Panc1 (cell line): ENCODE results near the gene FAM184B. TPM values are rescaled to one million over a fixed set of nuclear protein-coding genes. Genes with fewer than 3 reads are reported as not detected.

Source experiments
- ATAC-seq: fragments of 200-7000 bp; cut with Tn5 transposase; 2 replicates; pipeline ENCODE4 v1.9.1; 2020; ENCODE audit warnings: mild to moderate bottlenecking, moderate library complexity
- BruUV-seq: library from RNA; stranded (reverse); fragments of 400-500 nt; replicated peaks from 2 replicates; lab custom pipeline; 2021; lab: Mats Ljungman, UMichigan
- CTCF ChIA-PET: fragments of 300-600 bp; sonication (Branson Sonifier 250); formaldehyde crosslinking; loops from one replicate; lab custom pipeline; 2022; ENCODE audit warnings: antibody characterized with exemption; lab: Charles Lee
- POLR2A ChIA-PET: fragments of 300-600 bp; sonication (Branson Sonifier 250); formaldehyde crosslinking; loops from one replicate; lab custom pipeline; 2022; ENCODE audit warnings: antibody characterized with exemption; lab: Charles Lee
- DNase-seq: peaks from one replicate; pipeline ENCODE4 v3.0.0-alpha.2; 2010; ENCODE audit warnings: low read depth, low spot score
- H3K27ac ChIP-seq: 2 replicates; pipeline ENCODE4 v1.5.1; 2011; ENCODE audit warnings: mild to moderate bottlenecking, low read length, inconsistent platforms
- H3K27me3 ChIP-seq: fragments of 200-500 bp; sonication (Bioruptor generic); 2 replicates; pipeline ENCODE4 v1.6.0; 2014; ENCODE audit warnings: low read length, inconsistent platforms; ENCODE audit not compliant: control insufficient read depth, insufficient read depth
- H3K36me3 ChIP-seq: fragments of 200-500 bp; sonication (Bioruptor generic); 2 replicates; pipeline ENCODE4 v1.5.1; 2014; ENCODE audit warnings: inconsistent platforms, mild to moderate bottlenecking, low read length, moderate library complexity; ENCODE audit not compliant: control insufficient read depth, insufficient read depth
- H3K4me1 ChIP-seq: 2 replicates; pipeline ENCODE4 v1.5.1; 2011; ENCODE audit warnings: inconsistent platforms, mild to moderate bottlenecking, low read length, moderate library complexity; ENCODE audit not compliant: control insufficient read depth, insufficient read depth
- H3K4me3 ChIP-seq, 2 experiments: 2 replicates each; pipeline ENCODE4 v1.5.1; 2011 to 2012; ENCODE audit warnings: low read depth in 2 of 2, low read length in 2 of 2, mild to moderate bottlenecking in 2 of 2, inconsistent platforms in 1 of 2, moderate library complexity in 1 of 2
- H3K9me3 ChIP-seq: fragments of 200-500 bp; sonication (Bioruptor generic); 2 replicates; pipeline ENCODE4 v1.5.1; 2014; ENCODE audit warnings: low read depth, mild to moderate bottlenecking, inconsistent platforms, low read length, moderate library complexity; ENCODE audit not compliant: control insufficient read depth, insufficient read depth
- CTCF ChIP-seq: fragments of 450-650 bp; IDR thresholded peaks from 2 replicates; pipeline ENCODE4 v1.5.1; 2017; ENCODE audit warnings: mild to moderate bottlenecking
- POLR2AphosphoS5 ChIP-seq: IDR thresholded peaks from 2 replicates; pipeline ENCODE4 v1.6.1; 2012; ENCODE audit warnings: mild to moderate bottlenecking, low read depth, low read length, moderate library complexity
- REST ChIP-seq, 2 experiments: IDR thresholded peaks; 2 replicates each; pipeline ENCODE4 v1.6.1; 2011 to 2012; ENCODE audit warnings: low read depth in 2 of 2, control low read depth in 1 of 2, low read length in 1 of 2, mild to moderate bottlenecking in 1 of 2, moderate library complexity in 1 of 2; ENCODE audit not compliant: insufficient read depth in 1 of 2
- SIN3A ChIP-seq: IDR thresholded peaks from 2 replicates; pipeline ENCODE4 v1.6.1; 2012; ENCODE audit warnings: low read depth, mild to moderate bottlenecking, low read length, moderate library complexity, borderline replicate concordance; ENCODE audit not compliant: insufficient read depth
- TCF7L2 ChIP-seq: IDR thresholded peaks from 2 replicates; pipeline ENCODE4 v1.6.1; 2011; ENCODE audit warnings: mild to moderate bottlenecking, low read depth, low read length, inconsistent platforms
- in situ Hi-C: cut with HindIII; loops from 2 replicates; pipeline ENCODE4 v1.10.0; 2016; ENCODE audit warnings: low sequenced_read_pairs, low pct_unique_long_range_greater_than_20kb
- intact Hi-C: fragments of 100-400 bp; cut with micrococcal nuclease; formaldehyde crosslinking; loops from one replicate; pipeline ENCODE4 v1.10.0; 2022; ENCODE audit not compliant: unreplicated experiment
- total RNA-seq: library from RNA; stranded (reverse); gene quantifications from one replicate; pipeline ENCODE4 v1.2.1, GENCODE V29; 2021; ENCODE audit not compliant: unreplicated experiment

Gene FAM184B
- total RNA-seq, 1 experiment from 2014 or later: 0.03 TPM

- no peak overlapping the region for H3K4me3 ChIP-seq
- ChIA-PET CTCF (no interaction called here), POLR2A (no interaction called here)
- no peaks in the 10 kb centered on the region for H3K27me3 ChIP-seq
- DNase-seq: no peak
- intact Hi-C loops: no loop called here
- in situ Hi-C loops: no loop called here
- H3K9me3 ChIP-seq: no peaks in the 10 kb centered on the region
- ATAC-seq: no peak
- BruUV-seq: no TSS peak
- H3K4me1 ChIP-seq: no peaks in the 10 kb centered on the region
- no peak overlapping the region for H3K27ac ChIP-seq
- no peaks in the 10 kb centered on the region for H3K36me3 ChIP-seq
- no peak for TF ChIP-seq SIN3A
- TF ChIP-seq TCF7L2: no peak
- TF ChIP-seq REST (IDR thresholded peaks at IDR 0.05; ENCODE audit: insufficient read depth in 1 of 2, low read depth in 2 of 2, low read length in 1 of 2): no peak
- no peak for TF ChIP-seq CTCF
- TF ChIP-seq POLR2AphosphoS5: no peak
Observed at GRCh38 chr4:17642398-17642783, 139.0 kb downstream of the FAM184B start.

GRCh38 chr4:17639136-17639535 is 142.3 kb downstream of the FAM184B start:
- no peak overlapping the region for H3K27ac ChIP-seq
- no peaks in the 10 kb centered on the region for H3K9me3 ChIP-seq
- TF ChIP-seq CTCF: no peak
- no peak for TF ChIP-seq POLR2AphosphoS5
- TF ChIP-seq SIN3A: no peak
- no peak for TF ChIP-seq REST (IDR thresholded peaks at IDR 0.05; ENCODE audit: insufficient read depth in 1 of 2, low read depth in 2 of 2, low read length in 1 of 2)
- no peak for TF ChIP-seq TCF7L2
- POLR2A ChIA-PET: no interaction called here
- DNase-seq (no peak), ATAC-seq (no peak)
- in situ Hi-C loops (no loop called here), intact Hi-C loops (no loop called here)
- no peak overlapping the region for H3K4me3 ChIP-seq
- CTCF ChIA-PET: no interaction called here
- H3K4me1 ChIP-seq: no peaks in the 10 kb centered on the region
- BruUV-seq: no TSS peak
- no peaks in the 10 kb centered on the region for H3K36me3 ChIP-seq
- no peaks in the 10 kb centered on the region for H3K27me3 ChIP-seq
